GM12878 (cell line): ENCODE measurements around the gene ING1. TPM values are rescaled to one million over a fixed set of nuclear protein-coding genes. Genes with fewer than 3 reads are reported as not detected.

Experiments used
- ATAC-seq: fragments of 200-7000 bp; cut with Tn5 transposase; 3 replicates; pipeline ENCODE4 v1.9.1; 2020; ENCODE audit warnings: mild to moderate bottlenecking, moderate library complexity
- BruUV-seq: library from RNA; stranded (reverse); fragments of 400-500 nt; replicated peaks from 2 replicates; lab custom pipeline; 2021; lab: Mats Ljungman, UMichigan
- CTCF ChIA-PET: fragments of 300-600 bp; sonication (Branson Sonifier 250); formaldehyde crosslinking; extraction: SDS; loops from one replicate; lab custom pipeline; 2021; ENCODE audit warnings: inconsistent platforms; lab: Yijun Ruan, JAX
- POLR2A ChIA-PET: fragments of 350-600 bp; formaldehyde crosslinking; extraction: SDS; loops from one replicate; lab custom pipeline; 2021; ENCODE audit warnings: inconsistent platforms; lab: Charles Lee
- RAD21 ChIA-PET: fragments of 300-600 bp; sonication (Branson Sonifier 250); formaldehyde crosslinking; loops from one replicate; lab custom pipeline; 2023; ENCODE audit warnings: antibody characterized with exemption; ENCODE audit not compliant: unreplicated experiment; lab: Charles Lee
- SMC1A ChIA-PET: fragments of 300-600 bp; sonication (Branson Sonifier 250); formaldehyde crosslinking; loops from one replicate; lab custom pipeline; 2023; ENCODE audit not compliant: unreplicated experiment, uncharacterized antibody; lab: Charles Lee
- DNase-seq: peaks from one replicate; pipeline ENCODE4 v3.0.0-alpha.2; 2011; ENCODE audit warnings: low read depth, low spot score
- FAIRE-seq: peaks from 3 replicates; lab custom pipeline; 2011; peaks lifted over from hg19 to GRCh38; lab: Jason Lieb, UNC
- H2AFZ ChIP-seq: 2 replicates; pipeline ENCODE4 v1.6.0; 2011; ENCODE audit warnings: low read depth, low read length, control low read depth; ENCODE audit not compliant: control insufficient read depth
- H3K27ac ChIP-seq: 2 replicates; pipeline ENCODE4 v1.5.1; 2011; ENCODE audit warnings: control low read depth; ENCODE audit not compliant: control insufficient read depth, insufficient read depth
- H3K27me3 ChIP-seq, 2 experiments: replicated peaks in 1 of 2; 2 replicates each; pipeline versions ENCODE4 v1.6.0 to v1.6.1; 2011; ENCODE audit warnings: low read length in 1 of 2; ENCODE audit not compliant: control insufficient read depth in 2 of 2, insufficient read depth in 2 of 2
- H3K36me3 ChIP-seq, 2 experiments: 2 replicates each; pipeline ENCODE4 v1.5.1; 2011; ENCODE audit warnings: low read length in 1 of 2; ENCODE audit not compliant: control insufficient read depth in 2 of 2, insufficient read depth in 2 of 2
- H3K4me1 ChIP-seq: 2 replicates; pipeline ENCODE4 v1.6.1; 2011; ENCODE audit warnings: mild to moderate bottlenecking, low read length, moderate library complexity, mixed read lengths; ENCODE audit not compliant: control insufficient read depth, insufficient read depth
- H3K4me2 ChIP-seq: 2 replicates; pipeline ENCODE4 v1.6.0; 2011; ENCODE audit warnings: control low read depth; ENCODE audit not compliant: control insufficient read depth, insufficient read depth
- H3K4me3 ChIP-seq: fragments of 200-600 bp; sonication (generic); 2 replicates; pipeline ENCODE4 v1.5.1; 2016
- H3K79me2 ChIP-seq: 2 replicates; pipeline ENCODE4 v1.6.0; 2011; ENCODE audit warnings: low read length; ENCODE audit not compliant: control insufficient read depth, insufficient read depth
- H3K9ac ChIP-seq: 2 replicates; pipeline ENCODE4 v1.8.0; 2011; ENCODE audit warnings: low read length, control low read depth, mixed read lengths; ENCODE audit not compliant: control insufficient read depth, insufficient read depth
- H3K9me3 ChIP-seq: replicated peaks from 3 replicates; pipeline ENCODE4 v1.5.1; 2011; ENCODE audit warnings: mild to moderate bottlenecking, low read length; ENCODE audit not compliant: control insufficient read depth, insufficient read depth
- H4K20me1 ChIP-seq: 2 replicates; pipeline ENCODE4 v1.6.0; 2011; ENCODE audit not compliant: control insufficient read depth, insufficient read depth
- NBN ChIP-seq: fragments of 450-650 bp; IDR thresholded peaks from 2 replicates; pipeline ENCODE4 v1.6.1; 2016
- RFX5 ChIP-seq: IDR thresholded peaks from 2 replicates; pipeline ENCODE4 v1.6.1; 2011; ENCODE audit warnings: low read depth, low read length, improper control_type of control experiment
- ZNF622 ChIP-seq: fragments of 450-650 bp; IDR thresholded peaks from 2 replicates; pipeline ENCODE4 v1.6.1; 2017; ENCODE audit warnings: mild to moderate bottlenecking, inconsistent platforms
- WGBS: methylation state at CpG from one replicate; pipeline ENCODE4 v1.1.6; 2016; ENCODE audit warnings: low lambda C conversion rate; ENCODE audit not compliant: insufficient replicate concordance, insufficient coverage; ENCODE audit errors: missing lambda C conversion rate; 5-methylcytosine and 5-hydroxymethylcytosine counted together
- in situ Hi-C: fragments of 300-500 bp; cut with MboI; formaldehyde crosslinking; loops from 9 replicates; pipeline ENCODE4 v1.14.3; 2018; ENCODE audit warnings: mixed read lengths
- intact Hi-C: fragments of 100-400 bp; cut with micrococcal nuclease; formaldehyde crosslinking; loops from one replicate; pipeline ENCODE4 v1.14.2; 2022; ENCODE audit not compliant: unreplicated experiment
- polyA plus RNA-seq, 11 experiments: library from polyadenylated mRNA; depleted of rRNA in 4 of 11; unstranded in 6 of 11; stranded (reverse) in 5 of 11; fragments of >200 nt; fragmentation: Nextera tagmentation in 4 of 11; fragmentation: Illumina TruSeq in 1 of 11; extraction: Ambion mirVana in 4 of 11; extraction: Trizol in 1 of 11; gene quantifications; 1 replicate in 1 of 11; 2 replicates in 10 of 11; pipeline versions ENCODE4 v1.2.1 to v1.2.3, GENCODE V29; 2011 to 2016; ENCODE audit warnings: inconsistent platforms in 2 of 11, missing spikeins in 2 of 11, low read depth in 1 of 11
- total RNA-seq, 4 experiments: library from RNA; depleted of rRNA in 3 of 4; stranded (reverse); fragments of >200 nt in 3 of 4; fragmentation: Illumina TruSeq in 1 of 4; extraction: Trizol in 1 of 4; gene quantifications; 2 replicates each; pipeline versions ENCODE4 v1.2.1 to v1.2.3, GENCODE V29; 2013 to 2021
- TF ChIP-seq, protein P1 (sequence below): fragments of 450-650 bp; IDR thresholded peaks from 2 replicates; pipeline ENCODE4 v1.6.1; 2017; ENCODE audit warnings: mild to moderate bottlenecking, moderate library complexity
- TF ChIP-seq, protein P2 (sequence below): fragments of 450-650 bp; IDR thresholded peaks from 2 replicates; pipeline ENCODE4 v1.6.1; 2017; ENCODE audit warnings: mild to moderate bottlenecking, low read depth, inconsistent platforms; ENCODE audit not compliant: poor library complexity, severe bottlenecking

ING1 gene
- total and polyA plus RNA-seq, 10 of the 15 experiments (the other 5 are each of a cell fraction or from before 2014, with no cell fraction given), result 1.3 to 20.4 (median 13.1) TPM

GRCh38 chr13:110687736-110688135, 25.8 kb upstream of the ING1 start:
- ChIA-PET POLR2A (interaction anchor here (0.6 to 0.7 kb wide), 2 partner anchors 27 to 244 kb away, joined by 3 read pairs; no protein-coding TSS in a partner anchor), RAD21 (no interaction called here), SMC1A (interaction anchor here (1.1 kb wide), 1 partner anchor 130 kb away, joined by 3 read pairs; no protein-coding TSS in a partner anchor), CTCF (interaction anchor here (1.8 kb wide), 1 partner anchor 69 kb away, joined by 4 read pairs; no protein-coding TSS in a partner anchor)
- no peak overlapping the region for H3K4me2 ChIP-seq
- peaks cover 7 to 26% of the 10 kb centered on the region in 2 experiments for H3K36me3 ChIP-seq
- no peaks in the 10 kb centered on the region for H3K4me1 ChIP-seq
- DNase-seq (no peak), FAIRE-seq (no peak), ATAC-seq (no peak)
- no peaks in the 10 kb centered on the region for H3K9me3 ChIP-seq
- no peaks in the 10 kb centered on the region for H4K20me1 ChIP-seq
- intact Hi-C loops (no loop called here), in situ Hi-C loops (no loop called here)
- 98% methylated on average over 16 of the region's 16 CpGs for WGBS
- H3K27me3 ChIP-seq, result no peaks in the 10 kb centered on the region
- TF ChIP-seq, protein P1, sequence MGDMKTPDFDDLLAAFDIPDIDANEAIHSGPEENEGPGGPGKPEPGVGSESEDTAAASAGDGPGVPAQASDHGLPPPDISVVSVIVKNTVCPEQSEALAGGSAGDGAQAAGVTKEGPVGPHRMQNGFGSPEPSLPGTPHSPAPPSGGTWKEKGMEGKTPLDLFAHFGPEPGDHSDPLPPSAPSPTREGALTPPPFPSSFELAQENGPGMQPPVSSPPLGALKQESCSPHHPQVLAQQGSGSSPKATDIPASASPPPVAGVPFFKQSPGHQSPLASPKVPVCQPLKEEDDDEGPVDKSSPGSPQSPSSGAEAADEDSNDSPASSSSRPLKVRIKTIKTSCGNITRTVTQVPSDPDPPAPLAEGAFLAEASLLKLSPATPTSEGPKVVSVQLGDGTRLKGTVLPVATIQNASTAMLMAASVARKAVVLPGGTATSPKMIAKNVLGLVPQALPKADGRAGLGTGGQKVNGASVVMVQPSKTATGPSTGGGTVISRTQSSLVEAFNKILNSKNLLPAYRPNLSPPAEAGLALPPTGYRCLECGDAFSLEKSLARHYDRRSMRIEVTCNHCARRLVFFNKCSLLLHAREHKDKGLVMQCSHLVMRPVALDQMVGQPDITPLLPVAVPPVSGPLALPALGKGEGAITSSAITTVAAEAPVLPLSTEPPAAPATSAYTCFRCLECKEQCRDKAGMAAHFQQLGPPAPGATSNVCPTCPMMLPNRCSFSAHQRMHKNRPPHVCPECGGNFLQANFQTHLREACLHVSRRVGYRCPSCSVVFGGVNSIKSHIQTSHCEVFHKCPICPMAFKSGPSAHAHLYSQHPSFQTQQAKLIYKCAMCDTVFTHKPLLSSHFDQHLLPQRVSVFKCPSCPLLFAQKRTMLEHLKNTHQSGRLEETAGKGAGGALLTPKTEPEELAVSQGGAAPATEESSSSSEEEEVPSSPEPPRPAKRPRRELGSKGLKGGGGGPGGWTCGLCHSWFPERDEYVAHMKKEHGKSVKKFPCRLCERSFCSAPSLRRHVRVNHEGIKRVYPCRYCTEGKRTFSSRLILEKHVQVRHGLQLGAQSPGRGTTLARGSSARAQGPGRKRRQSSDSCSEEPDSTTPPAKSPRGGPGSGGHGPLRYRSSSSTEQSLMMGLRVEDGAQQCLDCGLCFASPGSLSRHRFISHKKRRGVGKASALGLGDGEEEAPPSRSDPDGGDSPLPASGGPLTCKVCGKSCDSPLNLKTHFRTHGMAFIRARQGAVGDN, result no peak
- TF ChIP-seq RFX5, result no peak
- no peaks in the 10 kb centered on the region for H3K79me2 ChIP-seq
- H3K27ac ChIP-seq, result no peak overlapping the region
- no TSS peak for BruUV-seq
- no peak overlapping the region for H3K9ac ChIP-seq
- no peak overlapping the region for H2AFZ ChIP-seq
- H3K4me3 ChIP-seq, result no peak overlapping the region

GRCh38 chr13:110689041-110689440, 24.5 kb upstream of the ING1 start:
- DNase-seq (no peak), FAIRE-seq (no peak), ATAC-seq (no peak)
- RAD21 ChIA-PET, result no interaction called here
- Histone ChIP-seq H3K79me2 (no peaks in the 10 kb centered on the region), H2AFZ (no peak overlapping the region), H3K36me3 (peaks cover 6 to 22% of the 10 kb centered on the region in 2 experiments), H3K4me3 (no peak overlapping the region), H3K4me1 (no peaks in the 10 kb centered on the region), H3K27me3 (no peaks in the 10 kb centered on the region), H3K27ac (no peak overlapping the region), H3K9ac (no peak overlapping the region), H3K4me2 (no peak overlapping the region), H3K9me3 (no peaks in the 10 kb centered on the region), H4K20me1 (no peaks in the 10 kb centered on the region)
- in situ Hi-C loops (no loop called here), intact Hi-C loops (no loop called here)
- SMC1A ChIA-PET, result no interaction called here
- POLR2A ChIA-PET, result no interaction called here
- TF ChIP-seq NBN, result no peak
- TF ChIP-seq, protein P2, sequence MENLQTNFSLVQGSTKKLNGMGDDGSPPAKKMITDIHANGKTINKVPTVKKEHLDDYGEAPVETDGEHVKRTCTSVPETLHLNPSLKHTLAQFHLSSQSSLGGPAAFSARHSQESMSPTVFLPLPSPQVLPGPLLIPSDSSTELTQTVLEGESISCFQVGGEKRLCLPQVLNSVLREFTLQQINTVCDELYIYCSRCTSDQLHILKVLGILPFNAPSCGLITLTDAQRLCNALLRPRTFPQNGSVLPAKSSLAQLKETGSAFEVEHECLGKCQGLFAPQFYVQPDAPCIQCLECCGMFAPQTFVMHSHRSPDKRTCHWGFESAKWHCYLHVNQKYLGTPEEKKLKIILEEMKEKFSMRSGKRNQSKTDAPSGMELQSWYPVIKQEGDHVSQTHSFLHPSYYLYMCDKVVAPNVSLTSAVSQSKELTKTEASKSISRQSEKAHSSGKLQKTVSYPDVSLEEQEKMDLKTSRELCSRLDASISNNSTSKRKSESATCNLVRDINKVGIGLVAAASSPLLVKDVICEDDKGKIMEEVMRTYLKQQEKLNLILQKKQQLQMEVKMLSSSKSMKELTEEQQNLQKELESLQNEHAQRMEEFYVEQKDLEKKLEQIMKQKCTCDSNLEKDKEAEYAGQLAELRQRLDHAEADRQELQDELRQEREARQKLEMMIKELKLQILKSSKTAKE, result no peak
- no peak for TF ChIP-seq ZNF622
- CTCF ChIA-PET, result interaction anchor here (1.0 kb wide), 1 partner anchor 32 kb away, joined by 3 read pairs; no protein-coding TSS in a partner anchor
- 93% methylated on average over 9 of the region's 9 CpGs for WGBS
- no TSS peak for BruUV-seq
